ENCODE measurements around the gene SKOR1. TPM values are rescaled to one million over a fixed set of nuclear protein-coding genes. Genes with fewer than 3 reads are reported as not detected.

Gene SKOR1
- total and polyA plus RNA-seq, 2 experiments from 2014 or later: 0.23 to 0.52 TPM

DNA sequence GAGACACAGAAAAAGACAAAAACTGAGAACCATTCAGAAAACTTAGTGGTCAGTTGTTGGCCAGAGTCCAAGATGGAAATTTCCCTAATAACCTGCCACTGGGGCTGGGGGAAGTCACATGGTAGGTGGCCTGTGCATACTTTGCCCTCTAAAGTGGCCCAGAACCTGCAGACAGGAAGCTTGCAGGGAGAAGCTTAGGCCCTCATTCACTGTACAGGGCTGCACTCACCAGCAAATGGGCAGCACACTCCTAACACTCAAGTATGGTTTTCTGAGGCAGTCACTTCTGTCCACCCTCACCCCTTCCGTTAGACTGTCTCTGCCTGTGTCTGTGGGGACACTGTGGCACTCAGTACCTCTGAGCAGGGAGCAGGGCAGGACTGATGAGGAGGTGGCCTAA is 29.0 kb downstream of the SKOR1 start:
- Histone ChIP-seq H3K27ac (peak overlapping the region; percentile 14), H3K79me2 (no peaks in the 10 kb centered on the region), H3K36me3 (replicated peaks; ENCODE audit: insufficient read depth, low read depth) (no peaks in the 10 kb centered on the region), H3K9me3 (ENCODE audit: low read depth) (no peaks in the 10 kb centered on the region), H2AFZ (peak overlapping the region; percentile 35), H3K27me3 (no peaks in the 10 kb centered on the region), H3K4me3 (no peak overlapping the region), H3K9me2 (replicated peaks; ENCODE audit: insufficient read depth) (no peaks in the 10 kb centered on the region), H4K20me1 (ENCODE audit: insufficient read depth, poor library complexity, severe bottlenecking) (no peaks in the 10 kb centered on the region), H3K4me2 (no peak overlapping the region), H3K4me1 (ENCODE audit: insufficient read depth) (peaks cover 7% of the 10 kb centered on the region)
- DNase-seq (ENCODE audit: low spot score): no peak
- WGBS (ENCODE audit: low lambda C conversion rate, missing lambda C conversion rate): 81% methylated on average over 1 of the region's 1 CpG
- TF ChIP-seq EZH2 (IDR thresholded peaks at IDR 0.05; ENCODE audit: borderline replicate concordance): no peak
- TF ChIP-seq CTCF (IDR thresholded peaks at IDR 0.05; ENCODE audit: poor library complexity): no peak
- no peak for TF ChIP-seq EZH2phosphoT487 (IDR thresholded peaks at IDR 0.05; ENCODE audit: low read depth, severe bottlenecking, unreplicated experiment)

DNA sequence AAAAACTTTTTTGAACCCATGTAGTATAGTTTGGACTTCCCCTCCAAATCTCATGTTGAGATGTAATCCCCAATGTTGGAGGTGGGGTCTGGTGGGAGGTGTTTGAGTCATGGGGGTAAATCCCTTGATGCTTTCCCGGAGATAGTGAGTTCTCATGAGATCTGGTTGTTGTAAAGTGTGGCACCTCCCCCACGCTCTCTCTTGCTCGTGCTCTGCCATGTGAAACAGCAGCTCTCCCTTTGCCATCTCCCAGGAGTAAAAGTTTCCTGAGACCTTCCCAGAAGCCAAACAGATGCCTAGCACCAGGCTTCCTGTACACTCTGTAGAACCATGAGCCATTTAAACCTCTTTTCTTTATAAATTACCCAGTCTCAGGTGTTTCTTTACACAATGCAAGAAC is 30.5 kb downstream of the SKOR1 start:
- WGBS (ENCODE audit: low lambda C conversion rate, missing lambda C conversion rate): 45% methylated on average over 3 of the region's 3 CpGs
- no peak for DNase-seq (ENCODE audit: low spot score)
- Histone ChIP-seq H3K4me2 (no peak overlapping the region), H3K27me3 (no peaks in the 10 kb centered on the region), H3K36me3 (replicated peaks; ENCODE audit: insufficient read depth, low read depth) (no peaks in the 10 kb centered on the region), H3K9me2 (replicated peaks; ENCODE audit: insufficient read depth) (no peaks in the 10 kb centered on the region), H4K20me1 (ENCODE audit: insufficient read depth, poor library complexity, severe bottlenecking) (no peaks in the 10 kb centered on the region), H3K79me2 (no peaks in the 10 kb centered on the region), H2AFZ (no peak overlapping the region), H3K9me3 (ENCODE audit: low read depth) (no peaks in the 10 kb centered on the region), H3K4me1 (ENCODE audit: insufficient read depth) (peaks cover 7% of the 10 kb centered on the region), H3K27ac (no peak overlapping the region), H3K4me3 (no peak overlapping the region)
- TF ChIP-seq EZH2phosphoT487 (IDR thresholded peaks at IDR 0.05; ENCODE audit: low read depth, severe bottlenecking, unreplicated experiment) (no peak), EZH2 (IDR thresholded peaks at IDR 0.05; ENCODE audit: borderline replicate concordance) (no peak), CTCF (IDR thresholded peaks at IDR 0.05; ENCODE audit: poor library complexity) (no peak)

DNA sequence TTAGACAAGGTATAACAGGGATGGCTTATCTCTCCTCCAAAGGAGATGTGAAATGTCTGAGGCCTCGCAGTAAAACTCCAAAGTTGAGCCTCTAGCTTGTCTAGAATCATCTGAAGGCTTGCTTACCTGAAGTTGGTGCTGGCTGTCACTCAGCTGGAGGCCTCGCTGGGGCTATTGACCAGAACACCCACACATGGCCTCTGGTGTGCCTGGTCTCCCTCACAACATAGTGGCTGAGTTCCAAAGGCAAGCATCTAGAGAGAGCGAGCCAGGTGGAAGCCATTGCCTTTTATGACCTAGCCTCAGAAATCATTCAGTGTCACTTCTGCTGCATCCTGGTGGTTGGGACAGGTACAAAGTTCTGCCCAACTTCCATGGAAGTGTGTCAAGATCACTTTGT is 31.9 kb downstream of the SKOR1 start:
- H3K4me2 ChIP-seq: no peak overlapping the region
- DNase-seq (ENCODE audit: low spot score): no peak
- 77% methylated on average over 3 of the region's 3 CpGs for WGBS (ENCODE audit: low lambda C conversion rate, missing lambda C conversion rate)

More for the DNA sequence above, 31.9 kb downstream of the SKOR1 start:
- Histone ChIP-seq H3K4me3 (no peak overlapping the region), H3K27ac (no peak overlapping the region), H3K79me2 (no peaks in the 10 kb centered on the region), H3K36me3 (replicated peaks; ENCODE audit: insufficient read depth, low read depth) (no peaks in the 10 kb centered on the region), H3K27me3 (no peaks in the 10 kb centered on the region), H3K4me1 (ENCODE audit: insufficient read depth) (peaks cover 7% of the 10 kb centered on the region), H3K9me3 (ENCODE audit: low read depth) (no peaks in the 10 kb centered on the region), H2AFZ (no peak overlapping the region), H4K20me1 (ENCODE audit: insufficient read depth, poor library complexity, severe bottlenecking) (no peaks in the 10 kb centered on the region), H3K9me2 (replicated peaks; ENCODE audit: insufficient read depth) (no peaks in the 10 kb centered on the region)
- no peak for TF ChIP-seq CTCF (IDR thresholded peaks at IDR 0.05; ENCODE audit: poor library complexity)
- TF ChIP-seq EZH2phosphoT487 (IDR thresholded peaks at IDR 0.05; ENCODE audit: low read depth, severe bottlenecking, unreplicated experiment): no peak
- no peak for TF ChIP-seq EZH2 (IDR thresholded peaks at IDR 0.05; ENCODE audit: borderline replicate concordance)
